Common myeloid progenitor, CD34-positive (primary cell): ENCODE measurements around the gene SEC31A.

Experiments used
- CTCF ChIA-PET: fragments of 350-600 bp; sonication (Branson Sonifier 250); formaldehyde crosslinking; loops from one replicate; lab custom pipeline; 2021; ENCODE audit warnings: antibody characterized with exemption; lab: Charles Lee
- POLR2A ChIA-PET: fragments of 350-600 bp; sonication (Branson Sonifier 250); formaldehyde crosslinking; loops from one replicate; lab custom pipeline; 2021; ENCODE audit warnings: antibody characterized with exemption; lab: Charles Lee
- DNase-seq, 3 donors: peaks; one replicate each; pipeline versions ENCODE4 v3.0.0 to v3.0.0-alpha.2; 2013
- H3K27ac ChIP-seq, 2 experiments: 1 replicate in 1 of 2; 2 replicates in 1 of 2; pipeline ENCODE4 v1.7.0; 2013; ENCODE audit warnings: inconsistent platforms in 2 of 2, low read length in 2 of 2, mild to moderate bottlenecking in 2 of 2, low read depth in 1 of 2, moderate library complexity in 1 of 2; ENCODE audit not compliant: severe bottlenecking in 2 of 2, insufficient read depth in 1 of 2, poor library complexity in 1 of 2
- H3K27me3 ChIP-seq, 5 experiments: replicated peaks in 2 of 5; 1 replicate in 3 of 5; 2 replicates in 2 of 5; pipeline versions ENCODE4 v1.6.1 to v1.7.0; 2013; ENCODE audit warnings: low read length in 4 of 5, mild to moderate bottlenecking in 2 of 5, moderate library complexity in 2 of 5, inconsistent platforms in 1 of 5; ENCODE audit not compliant: insufficient read depth in 5 of 5, control insufficient read depth in 4 of 5
- H3K36me3 ChIP-seq, 4 experiments: 1 replicate in 2 of 4; 2 replicates in 2 of 4; pipeline versions ENCODE4 v1.6.1 to v1.7.0; 2013; ENCODE audit warnings: low read length in 3 of 4, control low read depth in 1 of 4, mild to moderate bottlenecking in 1 of 4; ENCODE audit not compliant: control insufficient read depth in 4 of 4, insufficient read depth in 4 of 4
- H3K4me1 ChIP-seq, 4 experiments: 1 replicate in 3 of 4; 2 replicates in 1 of 4; pipeline versions ENCODE4 v1.6.1 to v1.7.1; 2013; ENCODE audit warnings: low read length in 3 of 4, mild to moderate bottlenecking in 3 of 4, control low read depth in 1 of 4, inconsistent platforms in 1 of 4, moderate library complexity in 1 of 4; ENCODE audit not compliant: control insufficient read depth in 4 of 4, insufficient read depth in 4 of 4; ENCODE audit errors: control extremely low read depth in 1 of 4
- H3K4me3 ChIP-seq, 7 experiments: 1 replicate in 4 of 7; 2 replicates in 3 of 7; pipeline versions ENCODE4 v1.5.1 to v1.7.0; 2013; ENCODE audit warnings: mild to moderate bottlenecking in 7 of 7, low read length in 6 of 7, moderate library complexity in 6 of 7, inconsistent platforms in 2 of 7, low read depth in 2 of 7, control low read depth in 1 of 7; ENCODE audit not compliant: insufficient read depth in 4 of 7, control insufficient read depth in 1 of 7; ENCODE audit errors: extremely low read depth in 1 of 7
- H3K9me3 ChIP-seq, 5 experiments: 1 replicate in 4 of 5; 2 replicates in 1 of 5; pipeline versions ENCODE4 v1.6.1 to v1.7.1; 2013; ENCODE audit warnings: low read length in 4 of 5, mild to moderate bottlenecking in 2 of 5, inconsistent platforms in 1 of 5, low read depth in 1 of 5, moderate library complexity in 1 of 5; ENCODE audit not compliant: control insufficient read depth in 4 of 5, insufficient read depth in 2 of 5; ENCODE audit errors: control extremely low read depth in 1 of 5
- WGBS: methylation state at CpG from one replicate; pipeline ENCODE4 v1.1.5; 2013; ENCODE audit not compliant: insufficient coverage; 5-methylcytosine and 5-hydroxymethylcytosine counted together

Gene SEC31A

GRCh38 chr4:82811392-82811791 is 79.6 kb downstream of the SEC31A start:
- H3K9me3 ChIP-seq, result no peaks in the 10 kb centered on the region
- H3K27me3 ChIP-seq, result no peaks in the 10 kb centered on the region
- H3K27ac ChIP-seq, result no peak overlapping the region
- no peak for DNase-seq
- ChIA-PET CTCF (interaction anchor here (1.0 to 1.9 kb wide), 4 partner anchors 10 to 89 kb away, joined by 3 to 4 read pairs (median 3); no protein-coding TSS in a partner anchor), POLR2A (no interaction called here)
- H3K4me3 ChIP-seq, result no peak overlapping the region
- H3K4me1 ChIP-seq, result peaks cover 0 to 7% (median 5%) of the 10 kb centered on the region in 4 experiments
- WGBS, result no CpG with 5 or more reads among the region's 1 CpG
- H3K36me3 ChIP-seq, result no peaks in the 10 kb centered on the region

- 100% methylated on average over 2 of the region's 4 CpGs for WGBS
- no peaks in the 10 kb centered on the region for H3K36me3 ChIP-seq
- DNase-seq, result no peak
- H3K27me3 ChIP-seq, result no peaks in the 10 kb centered on the region
- H3K4me1 ChIP-seq, result peaks cover 0 to 7% (median 5%) of the 10 kb centered on the region in 4 experiments
- no peaks in the 10 kb centered on the region for H3K9me3 ChIP-seq
- POLR2A ChIA-PET, result no interaction called here
- H3K4me3 ChIP-seq, result no peak overlapping the region
- no peak overlapping the region for H3K27ac ChIP-seq
- CTCF ChIA-PET, result interaction anchor here (1.4 kb wide), 1 partner anchor 9 kb away, joined by 3 read pairs; no protein-coding TSS in a partner anchor
These were observed 80.8 kb downstream of the SEC31A start for GRCh38 chr4:82810176-82810575.

- POLR2A ChIA-PET, result no interaction called here
- no peaks in the 10 kb centered on the region for H3K9me3 ChIP-seq
- no peak for DNase-seq
- H3K27me3 ChIP-seq, result no peaks in the 10 kb centered on the region
- H3K4me1 ChIP-seq, result peaks cover 0 to 7% (median 5%) of the 10 kb centered on the region in 4 experiments
- no peak overlapping the region for H3K4me3 ChIP-seq
- CTCF ChIA-PET, result no interaction called here
- H3K36me3 ChIP-seq, result no peaks in the 10 kb centered on the region
- no peak overlapping the region for H3K27ac ChIP-seq
These were observed 81.3 kb downstream of the SEC31A start for GRCh38 chr4:82809619-82810018.

- no peak for DNase-seq
- no peak overlapping the region for H3K4me3 ChIP-seq
- ChIA-PET POLR2A (no interaction called here), CTCF (no interaction called here)
- no peak overlapping the region for H3K27ac ChIP-seq
- peaks cover 0 to 3% (median 0%) of the 10 kb centered on the region in 5 experiments for H3K9me3 ChIP-seq
- WGBS, result 100% methylated on average over 3 of the region's 4 CpGs
- peaks cover 0 to 20% (median 15%) of the 10 kb centered on the region in 4 experiments for H3K4me1 ChIP-seq
- no peaks in the 10 kb centered on the region for H3K36me3 ChIP-seq
- H3K27me3 ChIP-seq, result peaks cover 0 to 6% (median 0%) of the 10 kb centered on the region in 5 experiments
These were observed 87.2 kb downstream of the SEC31A start for GRCh38 chr4:82803746-82804145.

- ChIA-PET POLR2A (interaction anchor here (0.6 kb wide), 1 partner anchor 319 kb away, joined by 5 read pairs; no protein-coding TSS in a partner anchor), CTCF (interaction anchor here (0.6 to 1.1 kb wide), 2 partner anchors 14 to 476 kb away, joined by 3 read pairs; no protein-coding TSS in a partner anchor)
- H3K27me3 ChIP-seq, result peaks cover 0 to 6% (median 0%) of the 10 kb centered on the region in 5 experiments
- no CpG with 5 or more reads among the region's 2 CpGs for WGBS
- H3K4me1 ChIP-seq, result peaks cover 0 to 27% (median 20%) of the 10 kb centered on the region in 4 experiments
- H3K4me3 ChIP-seq, result no peak overlapping the region
- DNase-seq, result no peak
- H3K27ac ChIP-seq, result no peak overlapping the region
- H3K36me3 ChIP-seq, result no peaks in the 10 kb centered on the region
- H3K9me3 ChIP-seq, result peaks cover 0 to 3% (median 0%) of the 10 kb centered on the region in 5 experiments
These were observed 88.0 kb downstream of the SEC31A start for GRCh38 chr4:82802911-82803310.

- DNase-seq, result no peak
- peaks cover 0 to 3% (median 0%) of the 10 kb centered on the region in 5 experiments for H3K9me3 ChIP-seq
- WGBS, result no CpG with 5 or more reads among the region's 3 CpGs
- no peak overlapping the region for H3K27ac ChIP-seq
- peaks cover 0 to 10% (median 0%) of the 10 kb centered on the region in 5 experiments for H3K27me3 ChIP-seq
- no peaks in the 10 kb centered on the region for H3K36me3 ChIP-seq
- H3K4me1 ChIP-seq, result peaks cover 0 to 34% (median 28%) of the 10 kb centered on the region in 4 experiments
- POLR2A ChIA-PET, result no interaction called here
- no peak overlapping the region for H3K4me3 ChIP-seq
- CTCF ChIA-PET, result interaction anchor here (1.1 to 1.2 kb wide), 2 partner anchors 9 to 15 kb away, joined by 3 read pairs; no protein-coding TSS in a partner anchor
These were observed 88.9 kb downstream of the SEC31A start for GRCh38 chr4:82801910-82802521.
